Activated gamma-delta T cell treated with anti-CD3 and anti-CD28 coated beads, Interleukin-2, amount 50 U/mL, for 16 hours (primary cell): ENCODE results near the gene TUSC7.

Source experiments
- DNase-seq: peaks from one replicate; pipeline ENCODE4 v3.0.0-alpha.2; 2020; ENCODE audit warnings: low read depth

The TUSC7 gene

GRCh38 chr3:116709479-116709878, at the start of gene TUSC7:
Gene TUSC7 (plus strand): TSS chr3:116709779.
- DNase-seq = no peak

- no peak for DNase-seq
Measured at GRCh38 chr3:116661196-116661595, 48.4 kb upstream of the TUSC7 start.

GRCh38 chr3:116663161-116664110, 46.1 kb upstream of the TUSC7 start:
- no peak for DNase-seq

- no peak for DNase-seq
Measured at GRCh38 chr3:116667324-116667723, 42.3 kb upstream of the TUSC7 start.

GRCh38 chr3:116667791-116668190, 41.8 kb upstream of the TUSC7 start:
- DNase-seq = no peak

- DNase-seq = no peak
Measured at GRCh38 chr3:116669576-116669975, 40.0 kb upstream of the TUSC7 start.

- no peak for DNase-seq
Measured at GRCh38 chr3:116671151-116671550, 38.4 kb upstream of the TUSC7 start.

- DNase-seq = no peak
Measured at GRCh38 chr3:116678853-116679252, 30.7 kb upstream of the TUSC7 start.

GRCh38 chr3:116691041-116691440, 18.5 kb upstream of the TUSC7 start:
- DNase-seq = no peak

- DNase-seq = no peak
Measured at GRCh38 chr3:116701070-116701469, 8.5 kb upstream of the TUSC7 start.

- DNase-seq = no peak
Measured at GRCh38 chr3:116702334-116702733, 7.2 kb upstream of the TUSC7 start.

GRCh38 chr3:116707531-116707930, 2.0 kb upstream of the TUSC7 start:
- DNase-seq = no peak

GRCh38 chr3:116716490-116716889, 6.9 kb downstream of the TUSC7 start:
- DNase-seq = no peak

GRCh38 chr3:116717566-116717965, 8.0 kb downstream of the TUSC7 start:
- no peak for DNase-seq

- no peak for DNase-seq
Measured at GRCh38 chr3:116728454-116728853, 18.9 kb downstream of the TUSC7 start.

GRCh38 chr3:116734243-116734642, 24.7 kb downstream of the TUSC7 start:
- no peak for DNase-seq

GRCh38 chr3:116739678-116740077, 30.1 kb downstream of the TUSC7 start:
- DNase-seq = no peak

GRCh38 chr3:116740293-116740692, 30.7 kb downstream of the TUSC7 start:
- no peak for DNase-seq

- no peak for DNase-seq
Measured at GRCh38 chr3:116741467-116741866, 31.9 kb downstream of the TUSC7 start.

GRCh38 chr3:116743062-116743461, 33.5 kb downstream of the TUSC7 start:
- DNase-seq = no peak

- no peak for DNase-seq
Measured at GRCh38 chr3:116749388-116749787, 39.8 kb downstream of the TUSC7 start.

- no peak for DNase-seq
Measured at GRCh38 chr3:116757315-116757714, 47.7 kb downstream of the TUSC7 start.

GRCh38 chr3:116759316-116759715, 49.7 kb downstream of the TUSC7 start:
- DNase-seq = no peak
